ELR (cell line): ENCODE results near the gene CST6.

Source experiments
- DNase-seq: peaks from one replicate; pipeline ENCODE4 v3.0.0-alpha.2; 2015; ENCODE audit warnings: low read depth

Gene CST6

DNA sequence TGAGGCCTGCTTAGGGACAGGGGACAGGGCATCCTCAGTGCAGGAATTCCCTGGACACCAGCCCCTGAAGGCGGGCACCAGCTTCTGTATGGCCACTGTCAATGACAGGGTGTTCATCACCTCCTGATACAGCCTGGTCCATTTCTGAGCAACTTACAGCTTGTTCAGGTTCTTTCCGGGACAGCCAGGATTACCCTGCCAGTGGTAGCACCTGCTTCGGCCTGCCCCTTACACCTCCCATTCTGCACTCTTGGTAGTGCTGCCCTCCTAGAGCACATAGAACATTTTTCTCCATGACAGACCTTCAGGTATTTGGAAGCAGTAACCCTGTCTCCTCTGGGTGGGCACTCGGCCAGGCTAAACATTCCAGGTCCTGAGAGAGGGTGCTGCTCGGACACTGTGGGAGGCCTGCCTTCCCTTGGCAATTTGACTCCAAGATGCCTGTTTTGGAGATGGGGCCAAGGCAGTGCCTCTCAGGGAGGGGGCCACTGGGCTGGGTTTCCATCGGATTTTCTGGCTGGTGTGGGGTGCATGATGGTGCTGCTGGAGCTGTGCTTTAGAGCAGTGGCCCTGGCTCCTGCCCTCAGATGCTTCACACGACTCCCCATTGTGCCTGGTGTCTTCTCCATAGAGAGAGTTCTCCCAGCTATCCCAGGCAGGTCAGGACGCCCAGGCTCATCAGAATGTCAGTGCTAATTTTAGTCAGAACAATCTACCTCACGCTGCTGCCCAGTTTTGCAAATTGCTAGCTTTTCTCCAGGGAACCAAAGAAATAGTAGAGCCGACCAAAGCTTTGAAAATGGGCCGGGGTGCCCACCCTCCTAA is 35.9 kb downstream of the CST6 start:
- DNase-seq, result no peak

DNA sequence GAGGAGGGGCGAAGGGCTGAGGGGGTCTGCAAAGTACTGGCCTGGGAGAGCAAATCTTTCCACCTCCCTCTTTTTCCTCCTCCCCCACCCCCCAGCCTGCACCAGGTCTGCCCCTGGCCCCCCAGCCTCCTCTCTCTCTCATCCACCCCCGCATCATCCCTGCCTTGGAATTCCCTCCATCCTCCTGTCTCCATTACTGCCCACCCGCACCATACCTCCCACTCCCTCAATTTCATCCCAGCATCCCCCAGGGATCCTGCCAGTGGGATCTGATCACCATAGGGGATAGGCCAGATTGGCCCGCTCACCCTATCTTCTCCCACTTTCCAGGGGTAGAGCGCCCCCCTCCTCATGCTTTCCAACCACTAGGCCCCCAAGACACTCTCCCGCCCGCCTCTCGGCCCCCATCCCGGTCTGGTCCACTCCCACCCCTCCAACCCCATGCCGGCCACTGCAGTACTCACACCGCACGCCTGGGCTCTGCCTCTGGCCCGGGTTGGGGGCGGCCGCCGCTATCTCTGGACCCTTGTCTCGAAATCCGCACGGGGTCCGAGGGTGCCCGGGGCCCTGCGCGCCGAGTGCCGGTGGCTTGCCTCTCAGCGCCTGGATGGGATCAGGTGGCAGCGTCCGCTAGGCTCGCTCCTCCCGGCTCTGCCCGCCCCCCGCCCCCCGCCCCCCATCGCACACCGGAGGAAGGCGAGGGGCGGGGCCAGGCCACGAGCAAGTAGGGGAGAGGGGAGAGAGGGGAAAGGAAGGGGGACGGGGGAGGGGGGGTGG is 36.9 kb downstream of the CST6 start, which contains the start of gene GAL3ST3:
Gene GAL3ST3 (minus strand): TSS at position 615 of the 777 bp plus-strand sequence. CDS start 3,746 bp downstream, outside the sequence.
- no peak for DNase-seq

DNA sequence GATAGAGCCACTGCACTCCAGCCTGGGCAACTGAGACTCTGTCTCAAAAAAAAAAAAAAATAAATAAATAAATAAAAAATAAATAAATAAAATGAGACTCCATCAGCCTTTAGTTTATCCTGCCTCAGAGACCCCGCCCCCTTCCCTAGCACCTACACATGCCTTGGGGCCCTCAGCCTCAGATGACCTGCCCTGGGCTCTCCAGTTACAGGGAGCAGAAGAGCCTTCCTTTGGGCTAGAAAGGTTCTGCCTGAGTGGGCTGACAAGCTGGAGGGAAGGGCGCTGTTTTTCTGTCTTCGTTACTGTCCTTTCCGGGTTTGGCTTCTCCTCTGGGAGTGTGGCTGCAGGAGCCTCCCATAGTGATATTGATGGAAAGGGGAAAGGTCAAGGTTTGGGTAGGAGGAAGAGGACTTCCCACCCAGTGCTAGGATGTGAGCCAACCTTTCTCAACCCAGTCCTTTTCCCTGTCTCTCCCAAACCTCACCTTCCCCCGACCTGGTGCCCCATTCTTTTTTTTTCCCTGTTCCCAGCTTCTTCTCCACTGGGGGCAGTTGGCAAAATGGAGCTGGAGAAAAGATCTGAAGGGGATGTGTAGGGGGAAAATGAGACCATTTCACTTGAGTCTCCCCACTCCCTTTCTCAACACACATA is 38.9 kb downstream of the CST6 start:
- DNase-seq, result no peak

- no peak for DNase-seq
These were observed 39.6 kb downstream of the CST6 start for GRCh38 chr11:66051371-66051765.

- peak; percentile 98 for DNase-seq
These were observed 40.2 kb downstream of the CST6 start, which contains the start of gene SF3B2 for GRCh38 chr11:66051766-66052663. Gene SF3B2, plus strand, starts transcription at chr11:66052364. Its CDS starts 21 bp downstream, at chr11:66052385.

DNA sequence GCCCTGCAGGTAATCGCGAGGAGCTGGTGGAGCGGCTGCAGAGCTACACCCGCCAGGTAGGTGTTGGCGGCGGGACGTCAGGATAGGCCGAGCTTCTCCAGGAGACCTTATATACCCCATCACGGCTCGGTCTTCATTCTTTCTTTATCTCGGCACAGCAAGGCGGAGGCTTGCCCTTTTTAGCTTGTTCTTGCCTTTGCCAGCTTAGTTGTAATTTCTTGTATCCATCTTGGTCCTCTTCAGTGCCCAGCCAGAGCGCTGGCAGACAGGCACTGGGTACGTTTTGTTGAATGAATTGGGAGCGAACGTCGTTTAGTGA is 40.8 kb downstream of the CST6 start:
- no peak for DNase-seq

DNA sequence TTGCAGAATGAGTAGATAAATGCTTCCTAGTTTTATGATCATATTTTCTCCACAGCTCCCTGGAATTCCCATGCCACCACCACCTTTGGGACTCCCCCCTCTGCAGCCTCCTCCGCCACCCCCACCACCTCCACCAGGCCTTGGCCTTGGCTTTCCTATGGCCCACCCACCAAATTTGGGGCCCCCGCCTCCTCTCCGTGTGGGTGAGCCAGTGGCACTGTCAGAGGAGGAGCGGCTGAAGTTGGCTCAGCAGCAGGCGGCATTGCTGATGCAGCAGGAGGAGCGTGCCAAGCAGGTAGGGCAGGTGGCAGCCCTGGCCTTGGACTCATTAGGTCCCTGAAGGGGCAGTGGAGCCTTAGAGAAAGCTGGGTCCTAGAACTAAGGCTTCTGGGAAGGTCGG is 43.2 kb downstream of the CST6 start:
- DNase-seq, result no peak

DNA sequence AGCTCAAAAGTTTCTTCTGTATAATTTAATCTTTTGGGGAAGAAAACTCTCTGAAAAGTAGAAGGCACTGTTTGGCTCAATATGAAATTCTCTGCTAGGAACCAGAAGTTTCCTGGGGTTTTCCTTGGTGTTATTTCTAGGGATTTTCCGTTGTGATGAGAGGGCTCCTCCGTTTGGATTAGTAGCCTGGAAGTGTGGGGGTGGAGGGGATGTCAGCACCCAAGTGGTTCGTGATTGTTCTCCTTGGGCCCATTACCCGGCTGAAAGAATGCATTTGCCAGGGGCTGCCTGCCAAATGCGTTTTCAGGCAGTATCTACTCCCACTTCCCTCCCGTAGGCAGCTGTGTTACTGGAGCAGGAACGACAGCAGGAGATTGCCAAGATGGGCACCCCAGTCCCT is 44.7 kb downstream of the CST6 start:
- no peak for DNase-seq

DNA sequence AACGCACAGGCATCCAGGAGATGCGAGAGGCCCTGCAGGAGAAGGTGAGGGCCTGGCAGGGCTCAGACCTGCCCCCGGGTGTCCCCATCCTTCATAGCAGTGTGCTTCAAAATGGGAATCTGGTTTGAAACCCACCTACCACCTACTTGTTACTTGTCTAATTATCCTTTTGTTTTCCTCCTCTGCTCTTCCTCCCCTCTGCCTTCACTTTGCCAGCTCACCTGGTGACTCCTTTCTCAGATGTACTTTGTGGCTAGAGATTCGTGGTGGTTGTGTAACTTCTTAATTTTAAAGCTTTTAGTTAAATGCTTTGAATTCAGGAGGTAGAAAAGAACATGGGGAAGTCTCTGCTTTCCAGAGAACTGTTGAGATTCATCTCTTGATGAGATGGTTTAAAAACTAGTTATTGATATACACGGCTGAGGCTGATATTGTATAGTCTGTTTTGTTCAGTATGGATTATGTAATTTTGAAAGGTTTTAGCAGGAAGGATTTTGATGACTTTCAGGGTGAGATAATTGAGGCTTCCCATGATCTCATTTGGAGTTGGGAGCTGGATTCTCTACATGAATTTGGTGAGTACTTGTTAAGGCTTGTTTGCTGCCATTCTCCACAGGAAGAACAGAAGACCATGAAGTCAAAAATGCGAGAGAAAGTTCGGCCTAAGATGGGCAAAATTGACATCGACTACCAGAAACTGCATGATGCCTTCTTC is 48.3 kb downstream of the CST6 start:
- DNase-seq, result no peak

GRCh38 chr11:66061268-66061667 is 49.5 kb downstream of the CST6 start:
- DNase-seq, result no peak

DNA sequence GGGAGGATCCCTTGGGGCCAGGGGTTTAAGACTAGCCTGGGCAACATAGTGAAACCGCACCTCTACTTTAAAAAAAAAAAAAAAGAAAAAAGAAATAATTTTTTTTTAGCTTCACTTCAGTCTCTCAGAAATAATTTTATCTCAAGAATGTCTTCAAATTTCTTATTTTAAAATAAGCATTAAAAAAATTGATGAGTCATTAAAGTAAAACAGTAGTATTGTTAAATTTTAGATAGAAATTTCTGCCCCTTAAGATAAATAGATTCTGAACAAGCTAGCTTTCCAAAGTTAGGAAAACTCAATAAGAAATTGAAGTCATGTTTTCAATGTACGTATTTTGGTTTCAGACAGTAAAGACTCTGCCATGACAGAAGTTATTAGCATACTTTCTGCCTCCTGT is 50.6 kb downstream of the CST6 start:
- DNase-seq, result no peak
